Thymus (tissue), 11 donors: Measurements from ENCODE around the gene ETF1. TPM values are rescaled to one million over a fixed set of nuclear protein-coding genes. Genes with fewer than 3 reads are reported as not detected.

Source experiments
- DNase-seq, 9 donors: peaks; one replicate each; pipeline ENCODE4 v3.0.0-alpha.2; 2013; ENCODE audit warnings: low spot score in 9 of 9, low read depth in 6 of 9, missing footprints in 1 of 9
- H3K27ac ChIP-seq, 2 donors: one replicate each; pipeline ENCODE4 v1.5.1; 2013; ENCODE audit warnings: control low read depth in 1 of 2, low read depth in 1 of 2, low read length in 1 of 2, mild to moderate bottlenecking in 1 of 2, moderate library complexity in 1 of 2
- H3K27me3 ChIP-seq, 2 donors: one replicate each; pipeline ENCODE4 v1.5.1; 2013; ENCODE audit warnings: low read length in 1 of 2; ENCODE audit not compliant: control insufficient read depth in 2 of 2, insufficient read depth in 1 of 2
- H3K36me3 ChIP-seq, 2 donors: one replicate each; pipeline ENCODE4 v1.5.1; 2013; ENCODE audit warnings: low read length in 1 of 2, mild to moderate bottlenecking in 1 of 2, moderate library complexity in 1 of 2; ENCODE audit not compliant: control insufficient read depth in 2 of 2, insufficient read depth in 2 of 2
- H3K4me1 ChIP-seq, 2 donors: one replicate each; pipeline ENCODE4 v1.5.1; 2013; ENCODE audit warnings: low read length in 2 of 2; ENCODE audit not compliant: control insufficient read depth in 2 of 2, insufficient read depth in 2 of 2
- H3K4me3 ChIP-seq, 2 donors: one replicate each; pipeline ENCODE4 v1.5.1; 2013; ENCODE audit warnings: low read length in 2 of 2, control low read depth in 1 of 2, mild to moderate bottlenecking in 1 of 2
- H3K9me3 ChIP-seq, 2 donors: one replicate each; pipeline ENCODE4 v1.5.1; 2013; ENCODE audit warnings: low read length in 1 of 2, mild to moderate bottlenecking in 1 of 2; ENCODE audit not compliant: control insufficient read depth in 2 of 2, insufficient read depth in 1 of 2
- WGBS: extraction: QIAGEN DNeasy Blood & Tissue Kit; methylation state at CpG from one replicate; pipeline ENCODE4 v1.1.7; 2013; 5-methylcytosine and 5-hydroxymethylcytosine counted together
- polyA plus RNA-seq: library from polyadenylated mRNA; stranded (reverse); fragments of 200-250 nt; gene quantifications from one replicate; pipeline ENCODE4 v1.2.3, GENCODE V29; 2013
- total RNA-seq: library from RNA; stranded (reverse); fragments of 120-200 nt; gene quantifications from one replicate; pipeline ENCODE4 v1.2.4, GENCODE V29; 2013
- donor health status: healthy.

Gene ETF1
- total and polyA plus RNA-seq, 2 donors, result 54.8 to 56.8 TPM

DNA sequence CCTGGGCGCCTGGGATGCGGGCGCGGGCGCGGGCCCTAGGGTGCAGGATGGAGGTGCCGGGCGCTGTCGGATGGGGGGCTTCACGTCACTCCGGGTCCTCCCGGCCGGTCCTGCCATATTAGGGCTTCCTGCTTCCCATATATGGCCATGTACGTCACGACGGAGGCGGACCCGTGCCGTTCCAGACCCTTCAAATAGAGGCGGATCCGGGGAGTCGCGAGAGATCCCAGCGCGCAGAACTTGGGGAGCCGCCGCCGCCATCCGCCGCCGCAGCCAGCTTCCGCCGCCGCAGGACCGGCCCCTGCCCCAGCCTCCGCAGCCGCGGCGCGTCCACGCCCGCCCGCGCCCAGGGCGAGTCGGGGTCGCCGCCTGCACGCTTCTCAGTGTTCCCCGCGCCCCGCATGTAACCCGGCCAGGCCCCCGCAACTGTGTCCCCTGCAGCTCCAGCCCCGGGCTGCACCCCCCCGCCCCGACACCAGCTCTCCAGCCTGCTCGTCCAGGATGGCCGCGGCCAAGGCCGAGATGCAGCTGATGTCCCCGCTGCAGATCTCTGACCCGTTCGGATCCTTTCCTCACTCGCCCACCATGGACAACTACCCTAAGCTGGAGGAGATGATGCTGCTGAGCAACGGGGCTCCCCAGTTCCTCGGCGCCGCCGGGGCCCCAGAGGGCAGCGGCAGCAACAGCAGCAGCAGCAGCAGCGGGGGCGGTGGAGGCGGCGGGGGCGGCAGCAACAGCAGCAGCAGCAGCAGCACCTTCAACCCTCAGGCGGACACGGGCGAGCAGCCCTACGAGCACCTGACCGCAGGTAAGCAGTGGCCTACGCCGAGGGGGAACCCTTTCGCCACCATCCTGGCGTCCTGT lies 77.5 kb downstream of the ETF1 start, which contains the start of gene EGR1:
TSS of gene EGR1 (plus strand) at position 219 of the 864 bp plus-strand sequence. CDS start at position 502, 283 bp downstream.
- H3K9me3 ChIP-seq, result no peaks in the 10 kb centered on the region
- peak within 1 kb of the TSS; percentile 62 to 79 for H3K4me3 ChIP-seq
- peak within 1 kb of the TSS; percentile 90 to 94 for H3K27ac ChIP-seq
- H3K36me3 ChIP-seq, result peaks cover 11 to 12% of the 10 kb centered on the region in 2 donors
- peaks cover 0 to 25% of the 10 kb centered on the region in 2 donors for H3K27me3 ChIP-seq
- DNase-seq, result peak; percentile 87 to 97 (median 94)
- peaks cover 15 to 46% of the 10 kb centered on the region in 2 donors for H3K4me1 ChIP-seq
- WGBS, result under 1% methylated on average over 85 of the region's 85 CpGs

DNA sequence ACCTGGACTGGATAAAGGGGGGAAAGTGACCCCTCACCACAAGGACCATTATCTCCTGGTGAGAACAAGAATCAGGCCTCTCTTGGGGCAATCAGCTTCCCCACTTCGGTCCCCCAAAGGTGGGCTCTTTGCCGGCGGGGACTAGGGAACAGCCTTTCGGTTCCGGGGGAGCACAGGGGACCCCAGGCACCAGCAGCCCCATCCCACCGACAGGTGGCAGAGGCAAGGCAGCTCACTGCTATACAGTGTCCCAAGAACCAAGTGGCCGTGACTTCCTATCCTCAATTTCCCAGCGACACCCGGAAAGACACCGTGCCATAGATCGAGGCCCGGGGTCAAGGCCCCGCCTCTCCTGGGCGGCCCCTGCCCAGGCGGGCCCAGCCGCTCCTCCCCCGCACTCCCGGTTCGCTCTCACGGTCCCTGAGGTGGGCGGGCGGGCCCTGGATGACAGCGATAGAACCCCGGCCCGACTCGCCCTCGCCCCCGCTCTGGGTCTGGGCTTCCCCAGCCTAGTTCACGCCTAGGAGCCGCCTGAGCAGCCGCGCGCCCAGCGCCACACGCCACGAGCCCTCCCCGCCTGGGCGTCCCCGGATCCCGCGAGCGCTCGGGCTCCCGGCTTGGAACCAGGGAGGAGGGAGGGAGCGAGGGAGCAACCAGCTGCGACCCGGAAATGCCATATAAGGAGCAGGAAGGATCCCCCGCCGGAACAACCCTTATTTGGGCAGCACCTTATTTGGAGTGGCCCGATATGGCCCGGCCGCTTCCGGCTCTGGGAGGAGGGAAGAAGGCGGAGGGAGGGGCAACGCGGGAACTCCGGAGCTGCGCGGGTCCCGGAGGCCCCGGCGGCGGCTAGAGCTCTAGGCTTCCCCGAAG lies 78.4 kb downstream of the ETF1 start:
- Histone ChIP-seq H3K27me3 (peaks cover 0 to 25% of the 10 kb centered on the region in 2 donors), H3K36me3 (peaks cover 11 to 12% of the 10 kb centered on the region in 2 donors), H3K27ac (peak overlapping the region; percentile 90 to 94), H3K4me1 (peaks cover 21 to 53% of the 10 kb centered on the region in 2 donors), H3K9me3 (no peaks in the 10 kb centered on the region), H3K4me3 (peak overlapping the region; percentile 62 to 79)
- WGBS, result under 1% methylated on average over 64 of the region's 64 CpGs
- peak; percentile 96 to 99 (median 98) for DNase-seq

DNA sequence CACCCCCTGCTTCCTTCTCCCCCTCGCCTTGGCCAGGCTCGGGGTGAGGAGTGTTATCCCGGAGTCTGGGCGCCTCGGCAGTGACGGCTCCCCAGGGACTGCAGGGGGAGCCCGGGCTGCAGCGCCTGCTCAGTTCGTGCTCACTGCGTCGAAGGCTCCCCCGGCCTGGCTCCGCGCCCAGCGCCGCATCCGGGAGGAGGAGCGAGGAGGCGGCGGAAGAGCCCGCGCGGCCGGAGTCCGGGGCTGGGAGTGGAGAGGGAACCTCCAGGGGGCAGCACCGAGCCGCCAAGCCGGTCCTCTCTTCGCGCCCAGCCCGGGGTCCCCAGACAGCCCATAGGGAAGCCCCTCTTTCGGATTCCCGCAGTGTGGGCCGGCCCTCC lies 79.0 kb downstream of the ETF1 start:
- peak overlapping the region; percentile 90 to 94 for H3K27ac ChIP-seq

DNA sequence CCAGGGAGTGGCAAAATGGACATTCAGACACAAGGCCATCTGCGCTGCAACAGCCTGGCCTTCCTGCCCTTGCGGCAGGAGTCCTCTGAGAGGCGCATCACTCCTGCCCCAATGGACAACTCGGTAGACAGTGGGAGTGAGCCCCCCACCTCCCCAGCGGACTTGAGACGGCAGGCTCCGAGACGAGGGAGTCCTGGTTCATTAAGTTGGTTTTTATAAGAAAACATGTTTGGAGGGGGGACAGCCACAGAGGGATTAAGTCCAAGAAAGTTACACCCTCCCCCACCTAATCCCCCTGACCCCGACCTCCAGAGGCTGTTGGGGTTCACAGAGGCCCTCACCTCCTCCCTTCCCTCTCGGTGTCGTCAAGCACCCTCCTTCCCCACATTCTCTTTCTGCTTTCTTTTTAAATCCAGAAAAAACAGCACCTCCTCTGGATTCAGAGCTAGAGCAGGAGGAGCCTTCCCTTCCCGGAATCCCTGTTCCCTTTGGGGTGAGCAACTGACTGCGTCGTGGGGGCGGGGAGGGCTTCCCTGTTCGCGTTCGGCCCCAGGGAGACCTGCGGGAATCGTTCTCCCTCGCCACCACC lies 79.5 kb downstream of the ETF1 start:
- H3K4me1 ChIP-seq, result peaks cover 25 to 64% of the 10 kb centered on the region in 2 donors
- H3K27me3 ChIP-seq, result peaks cover 0 to 25% of the 10 kb centered on the region in 2 donors
- peaks cover 0 to 8% of the 10 kb centered on the region in 2 donors for H3K9me3 ChIP-seq
- H3K27ac ChIP-seq, result peak overlapping the region; percentile 90 to 94
- H3K36me3 ChIP-seq, result peaks cover 11 to 12% of the 10 kb centered on the region in 2 donors
- peak overlapping the region; percentile 62 to 79 for H3K4me3 ChIP-seq
- WGBS, result 35% methylated on average over 21 of the region's 21 CpGs
- DNase-seq, result peak in 1 of 9 donors; percentile 43

More for the DNA sequence above, 79.0 kb downstream of the ETF1 start:
- H3K27me3 ChIP-seq, result peaks cover 0 to 25% of the 10 kb centered on the region in 2 donors
- H3K4me1 ChIP-seq, result peaks cover 21 to 59% of the 10 kb centered on the region in 2 donors
- peak overlapping the region; percentile 62 to 79 for H3K4me3 ChIP-seq
- peaks cover 0 to 3% of the 10 kb centered on the region in 2 donors for H3K9me3 ChIP-seq
- WGBS, result under 1% methylated on average over 34 of the region's 34 CpGs
- peaks cover 11 to 12% of the 10 kb centered on the region in 2 donors for H3K36me3 ChIP-seq
- DNase-seq, result peak; percentile 72 to 96 (median 87)

DNA sequence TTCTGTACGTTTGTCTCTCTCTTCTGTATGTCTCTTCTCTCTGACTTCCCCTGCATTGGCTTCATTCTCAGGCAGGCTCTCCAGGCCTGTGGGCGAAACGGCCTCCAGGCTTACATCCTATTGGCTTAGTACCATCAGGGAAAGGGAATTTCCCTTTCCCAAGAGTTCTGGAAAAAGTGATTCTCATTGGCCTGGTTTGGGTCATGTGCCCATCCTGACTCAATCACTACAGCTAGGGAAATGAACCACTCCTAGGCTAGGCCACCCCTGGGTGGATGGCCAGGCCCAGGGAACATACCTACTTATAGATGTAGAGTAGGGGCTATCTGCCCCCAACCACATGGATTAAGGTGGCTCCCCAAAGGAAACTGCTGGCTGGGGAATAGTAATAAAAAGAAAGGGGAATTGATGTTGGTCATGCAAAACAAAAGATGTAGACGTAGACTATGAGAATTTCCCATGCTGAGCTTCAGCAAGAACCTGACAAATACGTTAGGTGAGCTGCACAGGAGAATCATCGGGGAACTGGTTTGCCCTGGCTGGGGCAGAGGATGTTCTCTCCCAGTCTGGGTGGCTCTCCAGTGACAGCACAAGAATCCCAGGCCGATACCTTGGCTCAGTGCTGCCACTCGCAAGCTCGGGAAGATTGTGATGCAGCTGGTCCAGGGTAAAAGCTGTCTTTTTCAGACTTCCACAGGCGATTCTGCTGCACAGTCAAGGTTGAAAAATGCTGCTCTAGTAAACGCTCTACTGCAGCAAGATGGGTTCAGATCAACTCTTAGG lies 81.5 kb downstream of the ETF1 start:
- no peak overlapping the region for H3K27ac ChIP-seq
- no peaks in the 10 kb centered on the region for H3K36me3 ChIP-seq
- 97% methylated on average over 11 of the region's 11 CpGs for WGBS
- peaks cover 19 to 56% of the 10 kb centered on the region in 2 donors for H3K4me1 ChIP-seq
- peaks cover 0 to 11% of the 10 kb centered on the region in 2 donors for H3K27me3 ChIP-seq
- no peak for DNase-seq
- peaks cover 0 to 8% of the 10 kb centered on the region in 2 donors for H3K9me3 ChIP-seq
- no peak overlapping the region for H3K4me3 ChIP-seq

DNA sequence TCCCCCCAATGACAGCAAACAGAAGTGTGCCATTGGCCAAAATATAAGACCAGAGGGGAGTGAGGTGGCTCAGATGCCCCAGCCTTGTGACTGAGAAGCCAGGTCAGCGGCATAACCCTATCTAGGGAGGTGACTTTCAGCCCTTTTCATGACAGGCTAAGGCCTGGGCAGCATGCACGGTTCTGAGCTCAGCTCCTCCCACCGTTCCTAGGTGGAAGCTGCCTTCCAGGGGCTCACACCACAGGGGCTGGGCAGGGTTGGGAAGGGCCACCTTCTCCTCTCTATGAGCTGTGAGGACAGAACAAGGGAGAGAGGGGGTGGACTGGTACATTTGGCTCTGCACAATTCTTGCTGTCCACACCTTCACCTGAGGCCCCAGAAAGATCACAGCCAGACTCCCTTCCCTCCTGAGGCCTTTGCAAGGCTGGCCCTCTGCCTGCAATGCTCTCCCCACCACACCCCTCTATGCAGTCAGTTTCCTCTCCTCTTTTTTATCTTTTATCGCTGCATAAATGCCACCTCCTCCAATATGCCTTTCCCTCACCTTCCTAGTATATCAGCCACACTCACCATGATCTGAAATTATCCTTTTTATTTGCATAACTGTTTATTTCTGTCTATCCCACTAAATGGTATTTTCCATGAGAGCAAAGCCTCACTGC lies 82.9 kb downstream of the ETF1 start:
- Histone ChIP-seq H3K4me1 (peaks cover 19 to 45% of the 10 kb centered on the region in 2 donors), H3K27me3 (no peaks in the 10 kb centered on the region), H3K9me3 (peaks cover 0 to 8% of the 10 kb centered on the region in 2 donors), H3K4me3 (no peak overlapping the region), H3K27ac (no peak overlapping the region), H3K36me3 (no peaks in the 10 kb centered on the region)
- 94% methylated on average over 4 of the region's 4 CpGs for WGBS
- DNase-seq, result no peak

DNA sequence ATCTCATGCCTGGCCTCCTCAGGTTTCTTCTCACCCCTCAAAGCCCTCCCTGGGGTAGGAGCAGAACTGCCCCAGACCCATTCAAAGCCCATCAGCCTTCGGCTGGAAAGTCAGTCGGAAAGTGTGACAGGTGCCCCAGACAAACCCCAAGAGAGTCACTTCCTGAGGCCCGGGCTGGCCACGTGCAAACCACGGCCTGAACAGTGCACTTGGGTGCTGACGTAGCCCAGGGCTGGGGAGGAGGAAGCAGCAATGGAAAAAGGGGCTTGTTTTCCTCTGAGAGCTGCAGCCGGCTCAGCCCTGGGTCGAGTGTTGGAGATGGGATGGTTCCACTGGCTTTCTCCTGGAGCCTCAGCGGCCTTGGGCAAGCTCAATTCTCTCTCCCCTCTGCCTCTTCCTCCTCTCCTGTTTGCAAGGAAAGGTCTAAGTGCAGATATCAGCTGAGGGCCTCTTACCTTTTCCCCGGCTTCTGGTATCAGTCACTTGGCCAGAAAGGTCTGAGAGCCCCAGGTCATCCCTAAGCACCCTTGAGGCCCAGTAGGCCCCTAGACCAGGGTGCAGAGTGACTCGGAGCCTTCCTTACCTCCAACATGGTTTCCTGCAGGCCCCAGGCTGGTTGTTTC lies 83.6 kb downstream of the ETF1 start:
- H3K27ac ChIP-seq, result peak overlapping the region; percentile 43 to 77
- H3K27me3 ChIP-seq, result no peaks in the 10 kb centered on the region
- peaks cover 19 to 43% of the 10 kb centered on the region in 2 donors for H3K4me1 ChIP-seq
- no peaks in the 10 kb centered on the region for H3K36me3 ChIP-seq
- no peak overlapping the region for H3K4me3 ChIP-seq
- 37% methylated on average over 11 of the region's 11 CpGs for WGBS
- DNase-seq, result peak in 5 of 9 donors; percentile 65 to 83 (median 69)
- peaks cover 0 to 8% of the 10 kb centered on the region in 2 donors for H3K9me3 ChIP-seq
